Lung (tissue), 12 donors: Measurements from ENCODE around the gene BRME1. TPM values are rescaled to one million over a fixed set of nuclear protein-coding genes. Genes with fewer than 3 reads are reported as not detected.
A peak's percentile ranks its signal among the peaks of the same experiment; 100 is the strongest.

Source experiments
- ATAC-seq: fragments of 200-7000 bp; cut with Tn5 transposase; one replicate; pipeline ENCODE4 v1.9.1; 2020; ENCODE audit warnings: moderate number of reproducible peaks; ENCODE audit not compliant: insufficient read depth, low FRiP score
- DNase-seq, 3 donors: peaks; one replicate each; pipeline ENCODE4 v3.0.0-alpha.2; 2013 to 2017
- H3K27ac ChIP-seq, 2 donors: one replicate each; pipeline ENCODE4 v1.5.1; 2013; ENCODE audit warnings: mild to moderate bottlenecking in 2 of 2, moderate library complexity in 2 of 2, control low read depth in 1 of 2, inconsistent platforms in 1 of 2, low read depth in 1 of 2, low read length in 1 of 2
- H3K27me3 ChIP-seq, 3 donors: one replicate each; pipeline ENCODE4 v1.5.1; 2013; ENCODE audit warnings: low read length in 2 of 3; ENCODE audit not compliant: control insufficient read depth in 3 of 3, insufficient read depth in 3 of 3
- H3K36me3 ChIP-seq, 4 donors: one replicate each; pipeline ENCODE4 v1.5.1; 2013; ENCODE audit warnings: low read length in 4 of 4, mild to moderate bottlenecking in 1 of 4, moderate library complexity in 1 of 4; ENCODE audit not compliant: control insufficient read depth in 4 of 4, insufficient read depth in 4 of 4
- H3K4me1 ChIP-seq, 5 donors: one replicate each; pipeline ENCODE4 v1.5.1; 2013; ENCODE audit warnings: low read length in 5 of 5, mild to moderate bottlenecking in 2 of 5, moderate library complexity in 1 of 5; ENCODE audit not compliant: control insufficient read depth in 5 of 5, insufficient read depth in 5 of 5
- H3K4me3 ChIP-seq: one replicate; pipeline ENCODE4 v1.5.1; 2013; ENCODE audit warnings: mild to moderate bottlenecking, control low read depth, moderate library complexity
- H3K9ac ChIP-seq, 2 donors: one replicate each; pipeline ENCODE4 v1.5.1; 2013; ENCODE audit warnings: low read length in 2 of 2, control low read depth in 1 of 2; ENCODE audit not compliant: insufficient read depth in 1 of 2
- H3K9me3 ChIP-seq, 4 donors: one replicate each; pipeline ENCODE4 v1.5.1; 2013; ENCODE audit warnings: low read length in 3 of 4, mild to moderate bottlenecking in 1 of 4, moderate library complexity in 1 of 4; ENCODE audit not compliant: control insufficient read depth in 4 of 4, insufficient read depth in 3 of 4
- CTCF ChIP-seq: IDR thresholded peaks from 2 replicates; pipeline ENCODE4 v1.5.1; 2012; ENCODE audit warnings: mild to moderate bottlenecking; ENCODE audit errors: control extremely low read depth, extremely low read depth
- WGBS, 2 donors: extraction: QIAGEN DNeasy Blood & Tissue Kit; methylation state at CpG; one replicate each; pipeline ENCODE4 v1.1.7; 2013; 5-methylcytosine and 5-hydroxymethylcytosine counted together
- polyA plus RNA-seq, 2 donors: library from polyadenylated mRNA; stranded (reverse); fragments of 200-250 nt; gene quantifications; one replicate each; pipeline ENCODE4 v1.2.1, GENCODE V29; 2013
- total RNA-seq, 2 donors: library from RNA; depleted of rRNA in 1 of 2; stranded (reverse); fragments of >200 nt in 1 of 2; gene quantifications; one replicate each; pipeline ENCODE4 v1.2.1, GENCODE V29; 2014 to 2021
- donor health status: control.
- donor health status: control.
- donor health status: Bipolar disorder and iron deficiency.
- donor health status: healthy.
- donor health status: DM: yes; HTN: yes; CAD: no.

BRME1 gene
- total and polyA plus RNA-seq, 4 donors: 1.3 to 3.2 (median 2.9) TPM

- Histone ChIP-seq H3K4me1 (peaks cover 4 to 36% (median 25%) of the 10 kb centered on the region in 5 donors), H3K27me3 (no peaks in the 10 kb centered on the region), H3K36me3 (no peaks in the 10 kb centered on the region), H3K9me3 (no peaks in the 10 kb centered on the region), H3K9ac (peak overlapping the region; percentile 41 to 75), H3K27ac (peak overlapping the region; percentile 96 to 98), H3K4me3 (no peak overlapping the region)
- peak; percentile 89 to 94 (median 93) for DNase-seq
- ATAC-seq: peak; percentile 56
- TF ChIP-seq CTCF: no peak
- 16 to 21% methylated on average over 58 to 66 of the region's 66 CpGs for WGBS, 2 donors
Observed at GRCh38 chr19:13849991-13850909, 55.7 kb downstream of the BRME1 start.

- H3K4me3 ChIP-seq: no peak overlapping the region
- peak overlapping the region; percentile 26 to 94 for H3K27ac ChIP-seq
- DNase-seq: peak in 1 of 3 donors; percentile 57
- no peaks in the 10 kb centered on the region for H3K36me3 ChIP-seq
- WGBS, 2 donors: 70 to 79% methylated on average over 16 of the region's 16 CpGs
- H3K4me1 ChIP-seq: peaks cover 4 to 38% (median 27%) of the 10 kb centered on the region in 5 donors
- ATAC-seq: no peak
- H3K9ac ChIP-seq: no peak overlapping the region
- no peak for TF ChIP-seq CTCF
- no peaks in the 10 kb centered on the region for H3K9me3 ChIP-seq
- H3K27me3 ChIP-seq: no peaks in the 10 kb centered on the region
Observed at GRCh38 chr19:13848798-13849676, 56.9 kb downstream of the BRME1 start.

- Histone ChIP-seq H3K9ac (no peak overlapping the region), H3K4me1 (peaks cover 4 to 46% (median 30%) of the 10 kb centered on the region in 5 donors), H3K27ac (peak overlapping the region; percentile 100), H3K9me3 (no peaks in the 10 kb centered on the region), H3K27me3 (no peaks in the 10 kb centered on the region), H3K4me3 (no peak overlapping the region), H3K36me3 (no peaks in the 10 kb centered on the region)
- WGBS, 2 donors: 73 to 81% methylated on average over 4 of the region's 4 CpGs
- ATAC-seq (no peak), DNase-seq (no peak)
- TF ChIP-seq CTCF: no peak
Observed at GRCh38 chr19:13848340-13848677, 57.6 kb downstream of the BRME1 start.
